HEK293 (cell line): Measurements from ENCODE around the gene AARS2.
A peak's percentile ranks its signal among the peaks of the same experiment; 100 is the strongest.

ENCODE experiments used
- BCL11A ChIP-seq: fragments of 450-650 bp; formaldehyde crosslinking; IDR thresholded peaks from 2 replicates; pipeline ENCODE4 v1.5.1; 2016; ENCODE audit warnings: low read depth, missing biosample characterization, missing genetic modification characterization
- FEZF1 ChIP-seq: fragments of 450-650 bp; formaldehyde crosslinking; IDR thresholded peaks from 2 replicates; pipeline ENCODE4 v1.5.1; 2016; ENCODE audit warnings: missing biosample characterization, missing genetic modification characterization
- GLIS1 ChIP-seq: fragments of 450-650 bp; formaldehyde crosslinking; IDR thresholded peaks from 2 replicates; pipeline ENCODE4 v1.5.1; 2016; ENCODE audit warnings: missing biosample characterization, missing genetic modification characterization
- GLIS2 ChIP-seq: fragments of 450-650 bp; formaldehyde crosslinking; IDR thresholded peaks from 2 replicates; pipeline ENCODE4 v1.5.1; 2016; ENCODE audit warnings: missing biosample characterization, missing genetic modification characterization
- HOXC10 ChIP-seq: sonication (generic); formaldehyde crosslinking; IDR thresholded peaks from 2 replicates; pipeline ENCODE4 v1.8.1; 2023; ENCODE audit warnings: mild to moderate bottlenecking, missing genetic modification reagents
- KLF10 ChIP-seq: fragments of 450-650 bp; IDR thresholded peaks from 2 replicates; pipeline ENCODE4 v1.5.1; 2018; ENCODE audit warnings: missing biosample characterization, mild to moderate bottlenecking, missing genetic modification characterization
- KLF7 ChIP-seq: fragments of 450-650 bp; formaldehyde crosslinking; IDR thresholded peaks from 2 replicates; pipeline ENCODE4 v1.5.1; 2016; ENCODE audit warnings: missing biosample characterization, missing genetic modification characterization, borderline replicate concordance
- KLF9 ChIP-seq: fragments of 450-650 bp; formaldehyde crosslinking; IDR thresholded peaks from 2 replicates; pipeline ENCODE4 v1.5.1; 2016; ENCODE audit warnings: missing biosample characterization, missing genetic modification characterization, low read depth
- MZF1 ChIP-seq: fragments of 450-650 bp; formaldehyde crosslinking; IDR thresholded peaks from 2 replicates; pipeline ENCODE4 v1.5.1; 2017; ENCODE audit warnings: missing biosample characterization, missing genetic modification characterization, borderline replicate concordance
- SALL2 ChIP-seq: fragments of 450-650 bp; formaldehyde crosslinking; IDR thresholded peaks from 2 replicates; pipeline ENCODE4 v1.5.0; 2017; ENCODE audit warnings: missing biosample characterization, mild to moderate bottlenecking, missing genetic modification characterization, borderline replicate concordance
- ZBTB6 ChIP-seq: fragments of 450-650 bp; formaldehyde crosslinking; IDR thresholded peaks from 2 replicates; pipeline ENCODE4 v1.5.1; 2017; ENCODE audit warnings: missing biosample characterization, missing genetic modification characterization
- ZBTB7A ChIP-seq: fragments of 450-650 bp; formaldehyde crosslinking; IDR thresholded peaks from 2 replicates; pipeline ENCODE4 v1.5.1; 2016; ENCODE audit warnings: low read depth, missing biosample characterization, missing genetic modification characterization
- ZFP3 ChIP-seq: fragments of 450-650 bp; formaldehyde crosslinking; IDR thresholded peaks from 2 replicates; pipeline ENCODE4 v1.5.1; 2016; ENCODE audit warnings: low read depth, missing biosample characterization, missing genetic modification characterization
- ZNF114 ChIP-seq: fragments of 450-650 bp; formaldehyde crosslinking; IDR thresholded peaks from 2 replicates; pipeline ENCODE4 v1.5.0; 2017; ENCODE audit warnings: missing biosample characterization, missing genetic modification characterization
- ZNF138 ChIP-seq: fragments of 450-650 bp; formaldehyde crosslinking; IDR thresholded peaks from 2 replicates; pipeline ENCODE4 v1.5.1; 2016; ENCODE audit warnings: missing biosample characterization, missing genetic modification characterization, borderline replicate concordance
- ZNF148 ChIP-seq: fragments of 450-650 bp; formaldehyde crosslinking; IDR thresholded peaks from 2 replicates; pipeline ENCODE4 v1.5.0; 2017; ENCODE audit warnings: missing biosample characterization, missing genetic modification characterization, borderline replicate concordance
- ZNF16 ChIP-seq: fragments of 450-650 bp; formaldehyde crosslinking; IDR thresholded peaks from 2 replicates; pipeline ENCODE4 v1.5.1; 2016; ENCODE audit warnings: low read depth, missing biosample characterization, missing genetic modification characterization
- ZNF2 ChIP-seq: fragments of 450-650 bp; formaldehyde crosslinking; IDR thresholded peaks from 2 replicates; pipeline ENCODE4 v1.5.1; 2016; ENCODE audit warnings: missing biosample characterization, missing genetic modification characterization
- ZNF223 ChIP-seq: fragments of 450-650 bp; formaldehyde crosslinking; IDR thresholded peaks from 2 replicates; pipeline ENCODE4 v1.5.1; 2016; ENCODE audit warnings: missing biosample characterization, missing genetic modification characterization
- ZNF24 ChIP-seq: fragments of 450-650 bp; formaldehyde crosslinking; IDR thresholded peaks from 2 replicates; pipeline ENCODE4 v1.5.1; 2016; ENCODE audit warnings: missing biosample characterization, missing genetic modification characterization
- ZNF341 ChIP-seq: fragments of 450-650 bp; formaldehyde crosslinking; IDR thresholded peaks from 2 replicates; pipeline ENCODE4; 2016; ENCODE audit warnings: low read depth, missing biosample characterization, missing genetic modification characterization
- ZNF404 ChIP-seq: fragments of 450-650 bp; formaldehyde crosslinking; IDR thresholded peaks from 2 replicates; pipeline ENCODE4 v1.5.1; 2017; ENCODE audit warnings: missing biosample characterization, missing genetic modification characterization
- ZNF423 ChIP-seq: fragments of 450-650 bp; formaldehyde crosslinking; IDR thresholded peaks from 2 replicates; pipeline ENCODE4 v1.5.1; 2016; ENCODE audit warnings: missing biosample characterization, missing genetic modification characterization
- ZNF48 ChIP-seq: fragments of 450-650 bp; formaldehyde crosslinking; IDR thresholded peaks from 2 replicates; pipeline ENCODE4 v1.5.1; 2016; ENCODE audit warnings: missing biosample characterization, missing genetic modification characterization
- ZNF530 ChIP-seq: fragments of 450-650 bp; formaldehyde crosslinking; IDR thresholded peaks from 2 replicates; pipeline ENCODE4 v1.5.1; 2016; ENCODE audit warnings: low read depth, missing biosample characterization, missing genetic modification characterization
- ZNF558 ChIP-seq: fragments of 450-650 bp; formaldehyde crosslinking; IDR thresholded peaks from 2 replicates; pipeline ENCODE4 v1.5.1; 2016; ENCODE audit warnings: missing biosample characterization, missing genetic modification characterization
- ZNF654 ChIP-seq: fragments of 450-650 bp; formaldehyde crosslinking; IDR thresholded peaks from 2 replicates; pipeline ENCODE4 v1.5.1; 2016; ENCODE audit warnings: low read depth, missing biosample characterization, missing genetic modification characterization
- ZNF76 ChIP-seq: fragments of 450-650 bp; formaldehyde crosslinking; IDR thresholded peaks from 2 replicates; pipeline ENCODE4; 2016; ENCODE audit warnings: low read depth, missing biosample characterization, missing genetic modification characterization, borderline replicate concordance
- ZSCAN16 ChIP-seq: fragments of 450-650 bp; formaldehyde crosslinking; IDR thresholded peaks from 2 replicates; pipeline ENCODE4 v1.5.1; 2016; ENCODE audit warnings: missing biosample characterization, missing genetic modification characterization
- ZSCAN30 ChIP-seq: fragments of 450-650 bp; IDR thresholded peaks from 2 replicates; pipeline ENCODE4 v1.5.1; 2018; ENCODE audit warnings: missing biosample characterization, mild to moderate bottlenecking, missing genetic modification characterization, moderate library complexity
- TF ChIP-seq, protein P1 (sequence below): fragments of 450-650 bp; formaldehyde crosslinking; IDR thresholded peaks from 2 replicates; pipeline ENCODE4 v1.5.1; 2017; ENCODE audit warnings: missing biosample characterization, mild to moderate bottlenecking, missing genetic modification characterization, moderate library complexity

AARS2 gene

GRCh38 chr6:44312901-44313788 lies at the start of gene AARS2 (continued):
- TF ChIP-seq, protein P1, sequence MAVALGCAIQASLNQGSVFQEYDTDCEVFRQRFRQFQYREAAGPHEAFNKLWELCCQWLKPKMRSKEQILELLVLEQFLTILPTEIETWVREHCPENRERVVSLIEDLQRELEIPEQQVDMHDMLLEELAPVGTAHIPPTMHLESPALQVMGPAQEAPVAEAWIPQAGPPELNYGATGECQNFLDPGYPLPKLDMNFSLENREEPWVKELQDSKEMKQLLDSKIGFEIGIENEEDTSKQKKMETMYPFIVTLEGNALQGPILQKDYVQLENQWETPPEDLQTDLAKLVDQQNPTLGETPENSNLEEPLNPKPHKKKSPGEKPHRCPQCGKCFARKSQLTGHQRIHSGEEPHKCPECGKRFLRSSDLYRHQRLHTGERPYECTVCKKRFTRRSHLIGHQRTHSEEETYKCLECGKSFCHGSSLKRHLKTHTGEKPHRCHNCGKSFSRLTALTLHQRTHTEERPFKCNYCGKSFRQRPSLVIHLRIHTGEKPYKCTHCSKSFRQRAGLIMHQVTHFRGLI (tag by site-specific recombination), result peak; percentile 48; the same call in 1 of the 2 replicates
- no peak for TF ChIP-seq ZNF48 (tag by site-specific recombination)
- no peak for TF ChIP-seq ZNF16 (tag by site-specific recombination)
- peak; percentile 55 for TF ChIP-seq KLF10 (tag by site-specific recombination)
- TF ChIP-seq ZBTB6 (tag by site-specific recombination), result 0 out of 2 replicates have a peak, but pooled peaks have one; percentile 5
- TF ChIP-seq MZF1 (tag by site-specific recombination), result peak; percentile 82
- TF ChIP-seq ZNF2 (tag by site-specific recombination), result peak; percentile 96
- TF ChIP-seq ZNF654, result peak; percentile 39
- TF ChIP-seq ZNF24 (tag by site-specific recombination), result peak; percentile 93
- no peak for TF ChIP-seq ZNF148 (tag by site-specific recombination)
- TF ChIP-seq SALL2 (tag by site-specific recombination), result no peak
- 0 out of 2 replicates have a peak, but pooled peaks have one; percentile 55 for TF ChIP-seq ZNF558 (tag by site-specific recombination)
- peak; percentile 99 for TF ChIP-seq ZSCAN30 (tag by site-specific recombination)
- TF ChIP-seq ZNF530, result no peak
- TF ChIP-seq ZNF114 (tag by site-specific recombination), result no peak
- peak; percentile 67; the same call in 1 of the 2 replicates for TF ChIP-seq KLF9 (tag by site-specific recombination)
- no peak for TF ChIP-seq GLIS1
- no peak for TF ChIP-seq ZNF138 (tag by site-specific recombination)
- TF ChIP-seq ZFP3, result no peak
- no peak for TF ChIP-seq GLIS2
- 0 out of 2 replicates have a peak, but pooled peaks have one; percentile 43 for TF ChIP-seq KLF7
- TF ChIP-seq ZSCAN16 (tag by site-specific recombination), result no peak
- TF ChIP-seq ZNF404 (tag by site-specific recombination), result no peak
- TF ChIP-seq FEZF1 (tag by site-specific recombination), result 0 out of 2 replicates have a peak, but pooled peaks have one; percentile 35
- TF ChIP-seq ZNF76 (tag by site-specific recombination), result peak; percentile 78; the same call in 1 of the 2 replicates
- peak; percentile 90 for TF ChIP-seq HOXC10
- TF ChIP-seq ZNF223 (tag by site-specific recombination), result no peak
- TF ChIP-seq ZNF341, result peak; percentile 28; the same call in 1 of the 2 replicates
- TF ChIP-seq BCL11A (tag by site-specific recombination), result 0 out of 2 replicates have a peak, but pooled peaks have one; percentile 71
- TF ChIP-seq ZNF423 (tag by site-specific recombination), result no peak
- TF ChIP-seq ZBTB7A (tag by site-specific recombination), result peak; percentile 84; the same call in 1 of the 2 replicates
